ENCODE data around the gene NEK10.
"Not testable (repeated sequence)": the region's sequence is repeated elsewhere in the genome, so short reads cannot be mapped to it uniquely, and the experiment has no call there.

Gene NEK10

DNA sequence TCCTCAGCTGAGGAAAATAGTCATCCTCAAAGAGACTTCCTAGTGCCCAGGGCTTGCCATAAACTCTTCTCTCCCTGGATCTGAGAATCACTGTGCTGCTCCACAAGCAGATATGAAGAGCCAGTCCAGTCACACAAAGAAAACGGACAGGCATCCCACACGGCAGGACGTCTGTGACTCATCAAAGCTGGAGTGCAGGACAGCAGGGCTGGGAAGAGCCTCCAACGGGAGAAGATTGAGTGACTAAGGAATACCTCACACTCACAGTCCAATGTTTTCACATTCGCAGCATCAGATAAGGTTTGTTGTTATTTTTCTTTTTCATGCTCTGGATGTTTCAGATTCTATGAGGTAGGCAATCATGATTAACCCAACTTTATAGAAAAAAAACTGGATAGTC, 57.8 kb downstream of the NEK10 start:
- H3K4me1 ChIP-seq (ENCODE audit: control insufficient read depth in 1 of 2, insufficient read depth in 1 of 2, low read depth in 1 of 2, low read length in 1 of 2) = no peaks in the 10 kb centered on the region
- H3K27me3 ChIP-seq = no peaks in the 10 kb centered on the region
- no peak for TF ChIP-seq CTCF (IDR thresholded peaks at IDR 0.05)
- H3K9me3 ChIP-seq = no peaks in the 10 kb centered on the region
- no peak overlapping the region for H3K27ac ChIP-seq
- H3K36me3 ChIP-seq = no peaks in the 10 kb centered on the region
- no peak overlapping the region for H3K4me3 ChIP-seq (ENCODE audit: low read depth in 1 of 2, low read length in 1 of 2)

DNA sequence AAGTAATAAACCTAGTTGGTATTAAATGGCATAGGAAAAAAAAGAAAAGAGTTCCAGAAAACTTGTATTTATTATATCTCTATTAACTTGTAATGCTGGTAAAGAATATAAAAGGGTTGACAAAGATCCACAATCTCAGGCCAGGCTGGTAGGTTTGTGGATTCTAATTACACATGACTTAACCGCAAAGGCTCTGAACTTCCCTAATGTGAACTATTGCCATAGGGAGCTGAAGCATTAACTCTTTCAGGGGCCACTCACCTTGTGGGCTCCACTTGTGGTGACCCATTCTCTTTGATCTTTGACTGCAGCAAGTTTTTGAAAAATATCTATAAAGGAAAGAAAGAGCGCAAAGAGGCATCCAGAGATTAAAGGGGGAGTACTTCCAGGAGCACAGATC, 58.5 kb downstream of the NEK10 start:
- Histone ChIP-seq H3K27ac (no peak overlapping the region), H3K9me3 (no peaks in the 10 kb centered on the region)
- no peak for TF ChIP-seq CTCF (IDR thresholded peaks at IDR 0.05)

DNA sequence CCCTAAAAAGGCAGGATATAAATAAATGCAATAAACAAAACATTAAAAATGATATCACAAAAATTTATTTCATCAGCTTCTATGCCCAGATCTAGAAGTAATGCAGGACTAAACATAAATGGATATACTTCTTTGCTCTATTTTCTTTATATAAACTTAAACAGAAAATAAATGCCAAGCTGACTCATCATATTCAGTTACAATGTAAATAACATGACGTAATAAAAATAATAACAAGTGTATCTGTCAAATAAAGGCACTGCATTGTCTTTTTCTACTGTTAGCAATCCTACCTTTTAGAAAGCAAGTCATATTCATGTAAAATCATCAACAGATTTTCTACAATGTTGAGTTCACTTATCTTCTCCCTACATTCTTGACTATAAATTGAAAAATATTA, 61.6 kb downstream of the NEK10 start:
- H3K4me3 ChIP-seq (ENCODE audit: low read depth in 1 of 2, low read length in 1 of 2) = no peak overlapping the region
- no peaks in the 10 kb centered on the region for H3K4me1 ChIP-seq (ENCODE audit: control insufficient read depth in 1 of 2, insufficient read depth in 1 of 2, low read depth in 1 of 2, low read length in 1 of 2)
- no peaks in the 10 kb centered on the region for H3K27me3 ChIP-seq
- TF ChIP-seq CTCF (IDR thresholded peaks at IDR 0.05) = no peak
- H3K36me3 ChIP-seq = no peaks in the 10 kb centered on the region
- H3K27ac ChIP-seq = no peak overlapping the region
- no peaks in the 10 kb centered on the region for H3K9me3 ChIP-seq

More for the DNA sequence above, 58.5 kb downstream of the NEK10 start:
- H3K4me1 ChIP-seq (ENCODE audit: control insufficient read depth in 1 of 2, insufficient read depth in 1 of 2, low read depth in 1 of 2, low read length in 1 of 2) = no peaks in the 10 kb centered on the region
- no peaks in the 10 kb centered on the region for H3K36me3 ChIP-seq
- no peak overlapping the region for H3K4me3 ChIP-seq (ENCODE audit: low read depth in 1 of 2, low read length in 1 of 2)
- H3K27me3 ChIP-seq = no peaks in the 10 kb centered on the region

DNA sequence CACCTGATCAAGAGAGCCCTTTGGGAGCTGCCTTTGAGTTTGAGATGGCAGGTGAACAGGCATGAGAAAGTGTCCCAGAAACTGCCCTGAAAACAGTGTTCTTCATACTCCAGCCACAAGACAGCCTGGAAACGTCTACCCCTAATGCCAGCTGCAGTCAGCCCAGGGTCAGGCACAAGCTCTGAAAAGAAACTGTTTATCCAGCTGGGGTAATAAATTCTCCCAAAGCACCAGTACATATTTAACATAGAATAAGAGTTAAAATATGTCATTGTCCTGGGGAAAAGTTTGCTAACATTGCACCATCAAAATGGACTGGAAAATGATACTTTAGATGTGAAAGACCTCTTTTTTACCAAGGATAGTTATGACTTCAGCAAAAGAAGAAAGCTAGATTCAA, 66.3 kb downstream of the NEK10 start:
- no peaks in the 10 kb centered on the region for H3K27me3 ChIP-seq
- H3K4me1 ChIP-seq (ENCODE audit: control insufficient read depth in 1 of 2, insufficient read depth in 1 of 2, low read depth in 1 of 2, low read length in 1 of 2) = no peaks in the 10 kb centered on the region
- H3K9me3 ChIP-seq = no peaks in the 10 kb centered on the region
- H3K36me3 ChIP-seq = no peaks in the 10 kb centered on the region
- H3K4me3 ChIP-seq (ENCODE audit: low read depth in 1 of 2, low read length in 1 of 2) = no peak overlapping the region
- no peak for TF ChIP-seq CTCF (IDR thresholded peaks at IDR 0.05)
- no peak overlapping the region for H3K27ac ChIP-seq

GRCh38 chr3:27298981-27299380, 70.2 kb downstream of the NEK10 start:
- not testable (repeated sequence) for H3K4me3 ChIP-seq (ENCODE audit: low read depth in 1 of 2, low read length in 1 of 2); H3K27ac ChIP-seq; H3K4me1 ChIP-seq (ENCODE audit: control insufficient read depth in 1 of 2, insufficient read depth in 1 of 2, low read depth in 1 of 2, low read length in 1 of 2); H3K27me3 ChIP-seq; H3K36me3 ChIP-seq; H3K9me3 ChIP-seq

DNA sequence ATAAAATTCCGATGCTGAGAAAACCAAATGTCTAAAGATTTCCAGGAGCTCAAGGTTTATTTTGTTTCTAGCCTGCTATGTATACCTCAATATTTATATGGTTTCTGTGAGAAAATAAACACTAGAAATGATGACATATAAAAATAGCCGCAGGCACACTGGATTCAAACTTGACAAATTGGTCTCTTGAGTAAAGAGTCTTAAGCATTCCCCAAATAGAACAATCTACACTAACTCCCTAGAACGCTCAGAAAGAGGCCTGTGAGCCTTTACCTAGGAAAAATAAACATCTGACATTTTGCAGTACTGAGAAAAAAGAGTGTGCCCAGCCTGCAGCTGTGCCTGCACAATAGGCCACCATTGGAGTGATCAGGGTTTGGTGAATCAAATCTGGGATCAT, 75.2 kb downstream of the NEK10 start:
- no peak overlapping the region for H3K4me3 ChIP-seq (ENCODE audit: low read depth in 1 of 2, low read length in 1 of 2)
- no peak for TF ChIP-seq CTCF (IDR thresholded peaks at IDR 0.05)
- H3K4me1 ChIP-seq (ENCODE audit: control insufficient read depth in 1 of 2, insufficient read depth in 1 of 2, low read depth in 1 of 2, low read length in 1 of 2) = no peaks in the 10 kb centered on the region
- no peaks in the 10 kb centered on the region for H3K27me3 ChIP-seq
- no peak overlapping the region for H3K27ac ChIP-seq
- H3K36me3 ChIP-seq = no peaks in the 10 kb centered on the region
- H3K9me3 ChIP-seq = no peaks in the 10 kb centered on the region
